Medulla oblongata (tissue), 1 donor: ENCODE measurements around the gene MEP1A.
A peak's percentile ranks its signal among the peaks of the same experiment; 100 is the strongest.

Experiments
- DNase-seq: peaks from one replicate; pipeline ENCODE4 v3.0.0-alpha.2; 2015; ENCODE audit errors: extremely low spot score

MEP1A gene

GRCh38 chr6:46776070-46776712 is 17.0 kb upstream of the MEP1A start:
- DNase-seq, result no peak

GRCh38 chr6:46777476-46778346 is 15.5 kb upstream of the MEP1A start:
- no peak for DNase-seq

- DNase-seq, result peak; percentile 89
These were observed 11.5 kb upstream of the MEP1A start for GRCh38 chr6:46781478-46782378.

GRCh38 chr6:46784535-46784934 is 8.7 kb upstream of the MEP1A start:
- DNase-seq, result no peak

- DNase-seq, result no peak
These were observed 5.2 kb upstream of the MEP1A start for GRCh38 chr6:46787871-46788540.

GRCh38 chr6:46788791-46789190 is 4.4 kb upstream of the MEP1A start:
- DNase-seq, result no peak

- DNase-seq, result no peak
These were observed 3.5 kb upstream of the MEP1A start for GRCh38 chr6:46789434-46790354.

GRCh38 chr6:46790355-46790874 is 2.8 kb upstream of the MEP1A start:
- DNase-seq, result no peak

GRCh38 chr6:46792635-46793034 is 554 bp upstream of the MEP1A start:
- no peak for DNase-seq

GRCh38 chr6:46794068-46794467 is 879 bp downstream of the MEP1A start:
- DNase-seq, result no peak

- no peak for DNase-seq
These were observed 2.6 kb downstream of the MEP1A start for GRCh38 chr6:46795816-46796215.

GRCh38 chr6:46796848-46797580 is 3.8 kb downstream of the MEP1A start:
- no peak for DNase-seq

- DNase-seq, result no peak
These were observed 6.5 kb downstream of the MEP1A start for GRCh38 chr6:46799657-46800056.

GRCh38 chr6:46808806-46809205 is 15.6 kb downstream of the MEP1A start:
- peak; percentile 66 for DNase-seq

- DNase-seq, result no peak
These were observed 21.9 kb downstream of the MEP1A start for GRCh38 chr6:46815130-46815529.

GRCh38 chr6:46816626-46817025 is 23.4 kb downstream of the MEP1A start:
- no peak for DNase-seq

- no peak for DNase-seq
These were observed 26.4 kb downstream of the MEP1A start for GRCh38 chr6:46819561-46819960.

GRCh38 chr6:46821458-46821881 is 28.3 kb downstream of the MEP1A start:
- DNase-seq, result no peak

GRCh38 chr6:46828939-46829338 is 35.8 kb downstream of the MEP1A start:
- no peak for DNase-seq

- no peak for DNase-seq
These were observed 39.6 kb downstream of the MEP1A start for GRCh38 chr6:46832816-46833215.
